Endothelial cell of umbilical vein (primary cell): Measurements from ENCODE around the gene PTH1R.

Experiments used
- CTCF ChIP-seq, 2 donors: IDR thresholded peaks; 1 replicate in 1 of 2; 2 replicates in 1 of 2; pipeline ENCODE4 v1.5.1; 2011; ENCODE audit warnings: low read length in 2 of 2, mild to moderate bottlenecking in 2 of 2, moderate library complexity in 2 of 2, control low read depth in 1 of 2, inconsistent platforms in 1 of 2, low read depth in 1 of 2; ENCODE audit not compliant: insufficient read depth in 1 of 2; ENCODE audit errors: extremely low read depth in 1 of 2
- EZH2 ChIP-seq: IDR thresholded peaks from 2 replicates; pipeline ENCODE4 v1.6.1; 2012; ENCODE audit warnings: borderline replicate concordance, low read depth, mild to moderate bottlenecking, moderate library complexity, low read length, inconsistent platforms; ENCODE audit not compliant: severe bottlenecking
- FOS ChIP-seq: IDR thresholded peaks from 2 replicates; pipeline ENCODE4 v1.6.1; 2011; ENCODE audit warnings: mild to moderate bottlenecking, low read length, moderate library complexity, borderline replicate concordance; ENCODE audit not compliant: insufficient read depth
- JUN ChIP-seq: IDR thresholded peaks from 2 replicates; pipeline ENCODE4 v1.6.1; 2011; ENCODE audit warnings: borderline replicate concordance, low read depth; ENCODE audit not compliant: insufficient read length, insufficient read depth
- MYC ChIP-seq: IDR thresholded peaks from one replicate; pipeline ENCODE4 v1.6.1; 2011; ENCODE audit warnings: mild to moderate bottlenecking, low read depth, low read length
- POLR2A ChIP-seq: IDR thresholded peaks from 2 replicates; pipeline ENCODE4 v1.6.1; 2012; ENCODE audit warnings: low read depth, mild to moderate bottlenecking, control low read depth, low read length
- POLR2AphosphoS5 ChIP-seq: IDR thresholded peaks from 2 replicates; pipeline ENCODE4 v1.6.1; 2012; ENCODE audit warnings: low read depth, mild to moderate bottlenecking, control low read depth, low read length, moderate library complexity; ENCODE audit not compliant: insufficient read depth
- TF ChIP-seq, protein P1 (sequence below): IDR thresholded peaks from 2 replicates; pipeline ENCODE4 v1.6.1; 2011; ENCODE audit not compliant: insufficient read depth, insufficient read length

- no peak for TF ChIP-seq MYC
- no peak for TF ChIP-seq JUN
- no peak for TF ChIP-seq CTCF (IDR thresholded peaks at IDR 0.05; ENCODE audit: extremely low read depth in 1 of 2, insufficient read depth in 1 of 2, low read depth in 1 of 2, low read length in 2 of 2)
- no peak for TF ChIP-seq POLR2A
- no peak for TF ChIP-seq POLR2AphosphoS5
- TF ChIP-seq EZH2: no peak
- TF ChIP-seq, protein P1, sequence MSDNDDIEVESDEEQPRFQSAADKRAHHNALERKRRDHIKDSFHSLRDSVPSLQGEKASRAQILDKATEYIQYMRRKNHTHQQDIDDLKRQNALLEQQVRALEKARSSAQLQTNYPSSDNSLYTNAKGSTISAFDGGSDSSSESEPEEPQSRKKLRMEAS: no peak
- no peak for TF ChIP-seq FOS
These were observed 10.5 kb downstream of the PTH1R start for GRCh38 chr3:46887980-46888494.
